ENCODE results near the gene SLC25A15.
"Not testable (repeated sequence)": the region's sequence is repeated elsewhere in the genome, so short reads cannot be mapped to it uniquely, and the experiment has no call there.

SLC25A15 gene

GRCh38 chr13:40782971-40783370, 6.4 kb upstream of the SLC25A15 start:
- DNase-seq = not testable (repeated sequence)

- no peak for DNase-seq
Measured at GRCh38 chr13:40784540-40784939, 4.9 kb upstream of the SLC25A15 start.

- peak in 1 of 5 experiments; percentile 51 for DNase-seq
Measured at GRCh38 chr13:40786568-40786996, 2.8 kb upstream of the SLC25A15 start.

GRCh38 chr13:40787062-40787461, 2.3 kb upstream of the SLC25A15 start:
- peak in 1 of 5 experiments; percentile 81 for DNase-seq

GRCh38 chr13:40788540-40789274, 704 bp upstream of the SLC25A15 start:
- peak in 1 of 5 experiments; percentile 27 for DNase-seq

GRCh38 chr13:40790154-40790616, 774 bp downstream of the SLC25A15 start:
- no peak for DNase-seq

GRCh38 chr13:40792284-40793051, 3.1 kb downstream of the SLC25A15 start:
- DNase-seq = no peak

- no peak for DNase-seq
Measured at GRCh38 chr13:40793339-40793738, 3.9 kb downstream of the SLC25A15 start.

- no peak for DNase-seq
Measured at GRCh38 chr13:40794414-40795368, 5.3 kb downstream of the SLC25A15 start.

GRCh38 chr13:40796649-40797048, 7.2 kb downstream of the SLC25A15 start:
- DNase-seq = no peak

- peak in 1 of 5 experiments; percentile 59 for DNase-seq
Measured at GRCh38 chr13:40798380-40798779, 9.0 kb downstream of the SLC25A15 start.

- peak in 1 of 5 experiments; percentile 32 for DNase-seq
Measured at GRCh38 chr13:40799508-40799907, 10.1 kb downstream of the SLC25A15 start.

GRCh38 chr13:40800559-40800958, 11.1 kb downstream of the SLC25A15 start:
- DNase-seq = no peak

GRCh38 chr13:40801255-40802217, 12.1 kb downstream of the SLC25A15 start:
- no peak for DNase-seq

GRCh38 chr13:40803316-40803715, 13.9 kb downstream of the SLC25A15 start:
- DNase-seq = no peak

- DNase-seq = no peak
Measured at GRCh38 chr13:40806241-40806640, 16.8 kb downstream of the SLC25A15 start.

GRCh38 chr13:40809471-40809870, 20.1 kb downstream of the SLC25A15 start:
- DNase-seq = no peak

GRCh38 chr13:40812102-40812501, 22.7 kb downstream of the SLC25A15 start:
- DNase-seq = no peak

GRCh38 chr13:40812724-40813445, 23.5 kb downstream of the SLC25A15 start:
- DNase-seq = no peak

GRCh38 chr13:40813667-40814454, 24.4 kb downstream of the SLC25A15 start:
- peak in 1 of 5 experiments; percentile 55 for DNase-seq
